Measurements from ENCODE around the gene NEGR1. TPM values are rescaled to one million over a fixed set of nuclear protein-coding genes. Genes with fewer than 3 reads are reported as not detected.

Gene NEGR1
- total RNA-seq, 1 experiment from 2014 or later = 2.9 TPM

DNA sequence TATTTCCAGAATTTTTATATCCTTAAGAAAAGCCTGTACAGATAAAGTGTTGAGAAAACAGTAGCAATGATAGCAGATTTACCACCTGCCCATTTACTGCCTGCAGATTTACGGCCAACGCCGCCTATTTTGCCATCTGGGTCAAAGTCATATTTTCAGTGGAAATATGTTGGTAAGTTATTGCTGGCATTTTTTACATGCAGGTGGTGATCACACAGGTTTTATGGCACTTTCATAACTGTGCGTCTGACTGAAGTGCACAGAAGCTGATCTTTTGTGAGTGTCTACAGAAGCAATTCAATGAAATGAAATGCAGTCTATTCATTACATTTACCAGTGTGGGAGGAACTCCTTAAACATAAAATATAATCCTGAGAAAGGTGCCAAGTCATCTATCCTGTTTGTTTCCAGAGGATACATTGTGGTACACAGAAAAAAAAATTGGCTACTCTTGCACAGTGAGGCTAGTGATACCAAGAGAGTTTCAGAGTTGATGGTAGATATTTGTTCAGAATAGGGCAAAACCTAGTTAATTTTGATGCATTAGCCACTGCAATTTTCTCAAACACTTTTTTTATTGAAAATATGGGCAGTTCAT, 458.5 kb downstream of the NEGR1 start:
- ATAC-seq (no peak), DNase-seq (ENCODE audit: low spot score) (no peak)
- no peaks in the 10 kb centered on the region for H3K36me3 Mint-ChIP-seq
- H3K4me3 Mint-ChIP-seq = no peak overlapping the region
- CTCF ChIA-PET = no interaction called here
- H3K27me3 Mint-ChIP-seq (ENCODE audit: low read depth) = no peaks in the 10 kb centered on the region
- no peak for TF ChIP-seq ETV6 (CRISPR knock-in tag; IDR thresholded peaks at IDR 0.05)
- H3K4me1 Mint-ChIP-seq = peaks cover 30% of the 10 kb centered on the region
- POLR2A ChIA-PET = no interaction called here
- no peak overlapping the region for H3K27ac Mint-ChIP-seq
- H3K9me3 Mint-ChIP-seq = 0 out of 2 replicates have a peak, but pooled peaks cover 6% of the 10 kb centered on the region

DNA sequence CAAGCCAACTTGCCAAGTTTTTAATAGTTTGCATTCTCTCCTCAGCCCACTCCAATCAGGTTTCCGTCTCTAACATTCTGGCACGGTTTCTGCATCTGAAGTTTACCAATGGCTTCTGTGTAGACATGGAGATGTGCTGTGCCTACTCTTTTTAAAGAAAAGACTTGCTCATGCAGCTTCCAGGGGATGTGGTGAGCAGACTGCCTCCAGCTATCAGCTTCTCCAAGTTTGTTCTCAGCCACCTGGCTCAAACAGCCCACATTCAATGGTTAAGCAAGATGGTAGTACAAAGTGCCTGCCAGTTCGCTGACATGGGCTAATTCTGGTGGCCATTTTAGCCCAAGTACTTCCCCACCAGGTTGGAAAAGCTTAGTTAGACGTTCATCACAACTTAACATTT, 465.3 kb downstream of the NEGR1 start:
- TF ChIP-seq TEAD1 (CRISPR knock-in tag; IDR thresholded peaks at IDR 0.05) = no peak
- TF ChIP-seq FOXK1 (CRISPR knock-in tag; IDR thresholded peaks at IDR 0.05) = no peak
- TF ChIP-seq, protein P1, sequence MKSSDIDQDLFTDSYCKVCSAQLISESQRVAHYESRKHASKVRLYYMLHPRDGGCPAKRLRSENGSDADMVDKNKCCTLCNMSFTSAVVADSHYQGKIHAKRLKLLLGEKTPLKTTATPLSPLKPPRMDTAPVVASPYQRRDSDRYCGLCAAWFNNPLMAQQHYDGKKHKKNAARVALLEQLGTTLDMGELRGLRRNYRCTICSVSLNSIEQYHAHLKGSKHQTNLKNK (CRISPR knock-in tag; IDR thresholded peaks at IDR 0.05) = no peak
- TF ChIP-seq CREM (CRISPR knock-in tag; IDR thresholded peaks at IDR 0.05) = no peak
- TF ChIP-seq NR3C1 (CRISPR knock-in tag; conservative IDR thresholded peaks at IDR 0.05; ENCODE audit: low read depth) = no peak
- TF ChIP-seq, protein P2, sequence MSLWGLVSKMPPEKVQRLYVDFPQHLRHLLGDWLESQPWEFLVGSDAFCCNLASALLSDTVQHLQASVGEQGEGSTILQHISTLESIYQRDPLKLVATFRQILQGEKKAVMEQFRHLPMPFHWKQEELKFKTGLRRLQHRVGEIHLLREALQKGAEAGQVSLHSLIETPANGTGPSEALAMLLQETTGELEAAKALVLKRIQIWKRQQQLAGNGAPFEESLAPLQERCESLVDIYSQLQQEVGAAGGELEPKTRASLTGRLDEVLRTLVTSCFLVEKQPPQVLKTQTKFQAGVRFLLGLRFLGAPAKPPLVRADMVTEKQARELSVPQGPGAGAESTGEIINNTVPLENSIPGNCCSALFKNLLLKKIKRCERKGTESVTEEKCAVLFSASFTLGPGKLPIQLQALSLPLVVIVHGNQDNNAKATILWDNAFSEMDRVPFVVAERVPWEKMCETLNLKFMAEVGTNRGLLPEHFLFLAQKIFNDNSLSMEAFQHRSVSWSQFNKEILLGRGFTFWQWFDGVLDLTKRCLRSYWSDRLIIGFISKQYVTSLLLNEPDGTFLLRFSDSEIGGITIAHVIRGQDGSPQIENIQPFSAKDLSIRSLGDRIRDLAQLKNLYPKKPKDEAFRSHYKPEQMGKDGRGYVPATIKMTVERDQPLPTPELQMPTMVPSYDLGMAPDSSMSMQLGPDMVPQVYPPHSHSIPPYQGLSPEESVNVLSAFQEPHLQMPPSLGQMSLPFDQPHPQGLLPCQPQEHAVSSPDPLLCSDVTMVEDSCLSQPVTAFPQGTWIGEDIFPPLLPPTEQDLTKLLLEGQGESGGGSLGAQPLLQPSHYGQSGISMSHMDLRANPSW (CRISPR knock-in tag; conservative IDR thresholded peaks at IDR 0.05; ENCODE audit: low read depth) = no peak
- no peak for TF ChIP-seq MLX (CRISPR knock-in tag; IDR thresholded peaks at IDR 0.05)
- TF ChIP-seq SMAD3 (CRISPR knock-in tag; IDR thresholded peaks at IDR 0.05; ENCODE audit: borderline replicate concordance) = no peak
- TF ChIP-seq ZNF263 (CRISPR knock-in tag; IDR thresholded peaks at IDR 0.05; ENCODE audit: low read depth) = no peak
- TF ChIP-seq ZNF121 (CRISPR knock-in tag; IDR thresholded peaks at IDR 0.05) = no peak
- no peak for TF ChIP-seq ZNF281 (CRISPR knock-in tag; IDR thresholded peaks at IDR 0.05)
- no peak for TF ChIP-seq IRF2 (CRISPR knock-in tag; IDR thresholded peaks at IDR 0.05; ENCODE audit: borderline replicate concordance, low read depth)
- TF ChIP-seq ZNF138 (CRISPR knock-in tag; conservative IDR thresholded peaks at IDR 0.05) = no peak
- no peak for TF ChIP-seq ZNF396 (CRISPR knock-in tag; IDR thresholded peaks at IDR 0.05; ENCODE audit: borderline replicate concordance)
- peaks cover 4% of the 10 kb centered on the region for H3K9me3 Mint-ChIP-seq
- H3K36me3 Mint-ChIP-seq = no peaks in the 10 kb centered on the region
- POLR2A ChIA-PET = no interaction called here
- DNase-seq (ENCODE audit: low spot score) (no peak), ATAC-seq (no peak)
- H3K27me3 Mint-ChIP-seq (ENCODE audit: low read depth) = no peaks in the 10 kb centered on the region
- no peak overlapping the region for H3K27ac Mint-ChIP-seq
- no peak overlapping the region for H3K4me3 Mint-ChIP-seq
- CTCF ChIA-PET = no interaction called here
- H3K4me1 Mint-ChIP-seq = no peaks in the 10 kb centered on the region

GRCh38 chr1:71809085-71809484, 473.3 kb downstream of the NEGR1 start:
- H3K36me3 Mint-ChIP-seq = peaks cover 15% of the 10 kb centered on the region
- H3K9me3 Mint-ChIP-seq = peaks cover 16% of the 10 kb centered on the region
- no peak overlapping the region for H3K4me3 Mint-ChIP-seq
- CTCF ChIA-PET = no interaction called here
- no peak for ATAC-seq
- no peak for TF ChIP-seq MXD4 (CRISPR knock-in tag; IDR thresholded peaks at IDR 0.05; ENCODE audit: borderline replicate concordance)
- TF ChIP-seq, protein P3, sequence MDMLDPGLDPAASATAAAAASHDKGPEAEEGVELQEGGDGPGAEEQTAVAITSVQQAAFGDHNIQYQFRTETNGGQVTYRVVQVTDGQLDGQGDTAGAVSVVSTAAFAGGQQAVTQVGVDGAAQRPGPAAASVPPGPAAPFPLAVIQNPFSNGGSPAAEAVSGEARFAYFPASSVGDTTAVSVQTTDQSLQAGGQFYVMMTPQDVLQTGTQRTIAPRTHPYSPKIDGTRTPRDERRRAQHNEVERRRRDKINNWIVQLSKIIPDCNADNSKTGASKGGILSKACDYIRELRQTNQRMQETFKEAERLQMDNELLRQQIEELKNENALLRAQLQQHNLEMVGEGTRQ (CRISPR knock-in tag; IDR thresholded peaks at IDR 0.05) = no peak
- TF ChIP-seq, protein P4, sequence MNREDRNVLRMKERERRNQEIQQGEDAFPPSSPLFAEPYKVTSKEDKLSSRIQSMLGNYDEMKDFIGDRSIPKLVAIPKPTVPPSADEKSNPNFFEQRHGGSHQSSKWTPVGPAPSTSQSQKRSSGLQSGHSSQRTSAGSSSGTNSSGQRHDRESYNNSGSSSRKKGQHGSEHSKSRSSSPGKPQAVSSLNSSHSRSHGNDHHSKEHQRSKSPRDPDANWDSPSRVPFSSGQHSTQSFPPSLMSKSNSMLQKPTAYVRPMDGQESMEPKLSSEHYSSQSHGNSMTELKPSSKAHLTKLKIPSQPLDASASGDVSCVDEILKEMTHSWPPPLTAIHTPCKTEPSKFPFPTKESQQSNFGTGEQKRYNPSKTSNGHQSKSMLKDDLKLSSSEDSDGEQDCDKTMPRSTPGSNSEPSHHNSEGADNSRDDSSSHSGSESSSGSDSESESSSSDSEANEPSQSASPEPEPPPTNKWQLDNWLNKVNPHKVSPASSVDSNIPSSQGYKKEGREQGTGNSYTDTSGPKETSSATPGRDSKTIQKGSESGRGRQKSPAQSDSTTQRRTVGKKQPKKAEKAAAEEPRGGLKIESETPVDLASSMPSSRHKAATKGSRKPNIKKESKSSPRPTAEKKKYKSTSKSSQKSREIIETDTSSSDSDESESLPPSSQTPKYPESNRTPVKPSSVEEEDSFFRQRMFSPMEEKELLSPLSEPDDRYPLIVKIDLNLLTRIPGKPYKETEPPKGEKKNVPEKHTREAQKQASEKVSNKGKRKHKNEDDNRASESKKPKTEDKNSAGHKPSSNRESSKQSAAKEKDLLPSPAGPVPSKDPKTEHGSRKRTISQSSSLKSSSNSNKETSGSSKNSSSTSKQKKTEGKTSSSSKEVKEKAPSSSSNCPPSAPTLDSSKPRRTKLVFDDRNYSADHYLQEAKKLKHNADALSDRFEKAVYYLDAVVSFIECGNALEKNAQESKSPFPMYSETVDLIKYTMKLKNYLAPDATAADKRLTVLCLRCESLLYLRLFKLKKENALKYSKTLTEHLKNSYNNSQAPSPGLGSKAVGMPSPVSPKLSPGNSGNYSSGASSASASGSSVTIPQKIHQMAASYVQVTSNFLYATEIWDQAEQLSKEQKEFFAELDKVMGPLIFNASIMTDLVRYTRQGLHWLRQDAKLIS (CRISPR knock-in tag; IDR thresholded peaks at IDR 0.05; ENCODE audit: borderline replicate concordance) = no peak
- 0 out of 2 replicates have a peak, but pooled peaks cover 3% of the 10 kb centered on the region for H3K27me3 Mint-ChIP-seq (ENCODE audit: low read depth)
- H3K4me1 Mint-ChIP-seq = 0 out of 2 replicates have a peak, but pooled peaks cover 3% of the 10 kb centered on the region
- no peak for DNase-seq (ENCODE audit: low spot score)
- H3K27ac Mint-ChIP-seq = no peak overlapping the region
- POLR2A ChIA-PET = no interaction called here
